Dedifferentiated amniotic fluid mesenchymal stem cell (primary cell): ENCODE data around the gene CTSW.

Experiments used
- DNase-seq: peaks from one replicate; pipeline ENCODE4 v3.0.0-alpha.2; 2016; ENCODE audit errors: extremely low spot score

The CTSW gene

DNA sequence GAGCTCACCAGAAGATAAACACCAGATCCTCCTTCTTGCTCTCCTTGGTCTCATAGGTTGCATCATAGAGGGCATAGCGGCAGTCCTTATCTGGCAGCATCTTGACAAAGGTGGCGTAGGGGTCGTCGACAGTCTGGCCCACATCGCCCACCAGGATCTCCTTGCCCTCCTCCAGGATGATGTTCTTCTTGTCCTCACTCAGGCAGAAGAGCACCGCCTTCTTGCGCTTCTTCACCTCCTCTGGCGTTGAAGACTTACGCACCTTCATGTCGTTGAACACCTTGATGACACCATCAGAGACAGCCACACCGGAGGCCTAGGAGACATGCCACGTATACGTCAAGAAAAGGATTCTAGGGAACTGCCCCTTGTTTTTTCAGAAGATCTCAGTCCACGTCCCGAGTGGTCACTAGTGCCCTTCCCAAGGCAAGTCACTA lies 23.7 kb upstream of the CTSW start:
- DNase-seq: no peak

DNA sequence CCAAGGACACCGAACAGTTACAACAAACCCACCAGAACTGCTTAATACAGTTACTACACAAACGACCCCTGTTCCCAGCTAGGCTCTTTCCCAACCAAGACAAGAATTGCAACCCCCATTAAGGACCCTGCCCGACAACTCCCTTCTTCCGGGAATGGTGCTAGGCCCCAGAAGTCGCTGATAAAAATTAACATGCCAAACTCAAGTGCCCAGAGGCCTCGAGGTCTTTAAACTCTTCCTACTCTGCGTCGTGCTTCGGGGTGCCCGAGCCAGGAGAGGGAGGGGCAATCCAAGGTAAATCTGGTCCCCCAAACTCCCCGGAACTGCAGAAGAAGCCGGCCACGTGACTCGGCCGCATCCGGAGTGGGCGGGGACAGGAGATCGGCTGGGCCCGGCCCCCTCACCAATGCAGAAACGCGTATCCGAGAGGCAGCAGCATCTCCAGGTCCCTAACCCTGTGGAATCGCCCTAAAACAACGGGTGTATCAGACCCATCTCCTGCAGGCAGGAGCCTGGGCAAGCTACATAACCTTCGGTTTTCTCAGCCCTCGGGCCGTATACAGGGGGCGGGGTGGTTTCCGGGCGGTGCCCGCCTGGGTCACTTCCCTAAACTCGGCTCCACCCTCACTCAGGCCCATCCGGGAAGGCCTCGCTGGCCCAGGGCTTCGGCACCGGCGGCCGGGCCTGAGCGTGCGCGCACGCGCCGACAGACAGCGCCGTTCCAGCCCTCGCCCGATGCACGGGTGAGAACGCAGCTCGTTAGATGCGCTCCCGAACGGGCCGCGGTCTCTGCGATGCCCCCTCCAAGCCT lies 22.7 kb upstream of the CTSW start:
- peak; percentile 56 for DNase-seq

DNA sequence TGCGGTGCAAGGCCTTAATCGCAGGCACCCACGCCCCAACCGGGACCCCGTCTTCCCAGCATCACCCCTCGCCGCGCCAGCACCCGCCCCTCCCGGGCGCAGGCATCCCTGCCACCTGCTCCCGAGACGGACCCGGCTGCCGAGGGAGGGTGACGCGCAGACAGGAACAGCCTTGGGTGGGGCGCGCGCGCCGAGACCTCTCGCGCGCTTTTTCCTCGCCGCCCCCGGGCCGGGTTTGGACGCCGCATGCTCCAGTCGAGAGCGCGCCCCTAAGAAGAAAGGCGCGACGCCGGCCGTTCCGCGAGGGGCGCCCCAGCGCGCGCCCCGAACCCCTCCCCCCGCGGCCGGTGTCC lies 22.2 kb upstream of the CTSW start:
- DNase-seq: no peak

DNA sequence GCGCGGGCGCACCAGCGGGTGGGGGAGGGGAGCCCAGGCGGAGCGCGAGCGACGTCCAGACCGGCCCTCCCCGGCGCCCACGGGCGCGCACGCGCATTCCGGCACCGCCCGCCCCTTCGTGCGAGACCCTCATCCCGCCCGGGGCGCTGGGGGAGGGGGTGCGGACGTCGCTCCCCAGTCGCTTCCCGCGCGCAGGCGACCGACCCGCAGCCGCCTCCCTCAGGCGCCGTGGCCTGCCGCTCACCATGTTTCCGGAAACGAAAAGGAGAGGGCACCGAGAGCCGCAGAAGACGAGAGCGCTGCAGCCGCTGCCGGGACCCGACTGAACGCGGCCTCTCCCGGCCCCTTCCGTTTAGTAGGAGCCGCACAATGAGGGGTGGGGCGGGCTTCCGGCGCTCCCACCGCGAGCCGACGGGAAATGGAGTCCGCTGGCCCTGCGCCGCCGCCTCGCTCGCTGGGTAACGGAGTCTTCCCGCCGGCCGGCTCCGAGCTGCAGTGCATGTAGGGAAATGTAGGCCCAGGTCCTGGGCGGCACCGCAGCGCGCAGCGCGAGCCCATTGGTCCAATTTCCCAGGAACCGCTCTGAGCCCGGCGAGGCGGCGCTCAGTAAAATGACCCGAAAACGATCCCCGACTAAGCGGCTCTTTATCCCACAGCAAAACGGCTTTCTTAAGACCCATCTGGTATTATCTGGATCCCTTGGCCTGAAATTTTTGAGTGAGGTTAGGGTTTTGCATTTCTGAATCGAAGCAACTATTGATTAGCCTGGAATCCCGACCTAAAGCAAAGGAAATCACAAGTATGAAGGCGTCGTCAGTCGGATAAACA lies 21.6 kb upstream of the CTSW start, which contains the start of gene CFL1:
Gene CFL1 (minus strand): TSS at position 328 of the 828 bp plus-strand sequence. CDS start 81 bp downstream, at position 247.
- DNase-seq: peak; percentile 97

DNA sequence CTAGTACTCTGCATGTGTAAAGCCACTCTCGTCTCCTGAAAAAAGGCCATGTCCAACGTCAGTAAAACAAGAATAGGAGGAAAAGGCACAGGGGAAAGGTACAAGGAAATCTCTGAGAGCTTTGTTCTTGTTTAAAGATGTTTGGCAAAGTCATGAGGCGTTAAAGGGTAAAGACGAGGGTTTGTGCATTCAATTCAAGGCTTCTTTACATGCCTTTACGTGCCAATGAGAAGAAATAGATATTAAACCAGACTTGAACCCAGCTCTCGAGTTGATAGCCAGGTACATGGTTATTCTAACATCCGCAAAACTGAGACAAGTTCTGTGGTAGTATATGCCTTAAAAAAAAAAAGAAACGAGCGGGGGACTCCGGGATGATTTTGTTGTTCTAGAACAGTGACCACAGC lies 21.0 kb upstream of the CTSW start:
- DNase-seq: no peak

DNA sequence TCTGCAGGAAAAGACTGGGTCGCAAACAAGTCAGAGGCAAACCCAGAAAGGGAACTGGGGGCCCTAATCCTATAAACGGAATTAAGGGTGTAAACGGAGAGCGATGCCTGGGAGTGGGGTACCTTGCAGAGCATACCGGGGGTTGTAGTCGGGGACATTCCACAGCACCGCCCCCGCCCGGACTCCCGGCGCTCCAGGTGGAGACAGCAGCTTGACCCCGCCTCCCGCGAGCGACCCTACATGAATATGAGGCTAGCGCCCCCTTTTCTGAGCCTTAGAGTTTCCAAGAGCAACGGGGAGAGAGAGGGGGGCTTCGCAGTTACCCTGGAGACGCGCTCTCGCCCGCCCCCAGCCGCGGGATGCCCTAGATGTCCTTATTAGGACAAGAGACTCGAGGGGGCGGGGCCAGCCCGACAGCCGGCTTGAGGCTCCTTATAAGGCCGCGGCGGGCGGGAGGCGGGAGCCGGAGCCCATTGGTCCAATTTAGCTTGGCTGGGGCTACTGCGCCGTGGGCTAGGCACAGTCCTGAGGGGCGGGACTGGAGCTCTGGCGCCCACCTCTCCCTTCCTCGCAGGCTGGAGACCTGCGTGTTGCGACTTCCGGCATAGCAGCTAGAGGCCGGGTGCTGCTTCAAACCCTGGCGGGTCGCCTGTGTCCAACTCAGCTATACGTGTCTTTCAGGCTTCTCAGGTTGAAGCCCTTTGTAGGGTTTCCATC lies 20.4 kb upstream of the CTSW start:
- DNase-seq: peak; percentile 95

DNA sequence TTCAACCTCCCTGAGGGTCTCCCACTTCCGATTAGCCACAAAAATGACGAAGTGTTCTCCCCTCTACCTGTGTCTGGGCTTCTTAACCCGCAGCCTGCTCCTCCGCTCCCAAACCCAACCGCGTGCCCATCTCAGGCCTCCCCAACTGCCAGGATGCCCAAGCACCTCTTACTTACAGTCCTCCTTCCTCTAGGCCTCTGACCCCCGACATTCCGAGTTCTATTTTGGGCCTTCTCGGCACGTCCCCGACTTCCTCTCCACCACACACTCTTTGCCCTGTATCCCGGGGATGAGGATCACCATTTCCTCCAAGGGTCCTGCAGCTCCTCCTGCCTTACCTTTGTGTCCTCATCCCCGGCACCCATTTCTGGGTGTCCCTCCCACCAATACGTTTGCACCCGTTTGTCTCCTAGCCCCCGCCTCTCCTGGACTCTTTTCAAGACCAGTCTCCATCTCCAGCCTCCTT lies 19.8 kb upstream of the CTSW start:
- DNase-seq: no peak

DNA sequence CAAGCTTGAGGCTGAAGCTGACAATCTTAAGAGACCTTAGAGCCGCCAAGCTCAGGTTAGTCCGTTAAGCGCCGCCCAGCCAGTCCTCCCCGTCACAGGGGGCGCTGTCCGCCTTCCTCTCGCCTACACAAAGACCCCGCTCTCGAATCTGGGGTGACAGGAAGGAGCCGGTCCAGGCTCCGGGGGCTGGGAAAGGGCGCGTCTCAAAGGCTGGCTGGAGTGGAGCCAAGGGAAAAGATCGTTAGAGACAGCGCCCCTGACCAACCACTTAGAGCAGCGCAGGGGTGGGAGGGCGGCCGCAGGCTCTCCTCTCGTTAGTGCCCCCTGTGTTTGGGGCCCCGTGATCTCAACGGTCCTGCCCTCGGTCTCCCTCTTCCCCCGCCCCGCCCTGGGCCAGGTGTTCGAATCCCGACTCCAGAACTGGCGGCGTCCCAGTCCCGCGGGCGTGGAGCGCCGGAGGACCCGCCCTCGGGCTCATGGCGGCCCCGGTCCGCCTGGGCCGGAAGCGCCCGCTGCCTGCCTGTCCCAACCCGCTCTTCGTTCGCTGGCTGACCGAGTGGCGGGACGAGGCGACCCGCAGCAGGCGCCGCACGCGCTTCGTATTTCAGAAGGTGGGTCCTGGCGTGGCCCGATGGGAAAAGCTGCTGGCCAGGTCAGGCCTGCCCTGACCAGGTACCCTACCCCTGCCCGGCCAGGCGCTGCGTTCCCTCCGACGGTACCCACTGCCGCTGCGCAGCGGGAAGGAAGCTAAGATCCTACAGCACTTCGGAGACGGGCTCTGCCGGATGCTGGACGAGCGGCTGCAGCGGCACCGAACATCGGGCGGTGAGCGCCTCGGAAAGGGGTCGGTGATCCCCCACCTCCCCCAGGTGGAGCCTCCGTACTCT lies 19.1 kb upstream of the CTSW start, which contains the start of gene MUS81:
Gene MUS81 (plus strand): TSS at position 156 of the 887 bp plus-strand sequence. CDS start 321 bp downstream, at position 477.
- DNase-seq: peak; percentile 93

DNA sequence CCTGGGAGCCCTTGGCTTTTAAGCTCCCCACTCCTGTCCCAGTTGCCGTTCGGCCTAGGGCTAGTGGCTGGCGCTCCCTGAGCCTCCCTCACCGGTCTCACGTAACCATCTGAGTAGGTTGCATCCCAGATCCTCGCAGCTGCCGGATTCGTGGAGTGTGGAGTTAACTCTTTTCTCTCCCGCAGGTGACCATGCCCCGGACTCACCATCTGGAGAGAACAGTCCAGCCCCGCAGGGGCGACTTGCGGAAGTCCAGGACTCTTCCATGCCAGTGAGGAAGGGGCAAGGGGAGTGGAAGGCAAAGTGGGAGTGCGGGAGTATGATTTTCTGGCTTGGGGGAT lies 18.5 kb upstream of the CTSW start:
- no peak for DNase-seq

DNA sequence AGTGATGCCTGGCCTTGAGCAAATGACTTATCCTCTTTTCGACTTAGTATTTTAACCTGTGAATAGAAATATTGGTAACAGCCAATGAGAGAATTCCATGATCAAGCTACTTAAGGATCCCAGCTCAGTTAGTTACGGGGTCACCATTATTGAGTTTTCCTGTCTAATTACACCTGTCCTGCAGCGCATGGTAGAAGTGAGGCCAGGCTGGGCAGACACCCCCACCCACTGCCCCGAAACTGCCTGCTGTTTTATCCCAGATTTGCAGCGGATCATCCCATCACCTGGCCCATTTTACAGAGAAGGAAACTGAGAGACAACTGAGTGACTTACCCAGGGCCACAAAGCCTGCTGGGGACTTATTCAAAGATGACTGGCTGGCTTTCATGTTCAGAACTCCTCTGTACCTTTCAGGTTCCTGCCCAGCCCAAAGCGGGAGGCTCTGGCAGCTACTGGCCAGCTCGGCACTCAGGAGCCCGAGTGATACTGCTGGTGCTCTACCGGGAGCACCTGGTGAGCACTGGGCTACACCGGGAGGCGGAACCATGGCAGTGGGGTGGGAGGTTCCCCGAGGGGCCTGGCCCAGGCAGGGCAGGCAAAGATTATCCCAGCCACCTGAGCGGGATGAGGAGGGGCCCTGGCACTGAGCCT lies 18.0 kb upstream of the CTSW start:
- no peak for DNase-seq

DNA sequence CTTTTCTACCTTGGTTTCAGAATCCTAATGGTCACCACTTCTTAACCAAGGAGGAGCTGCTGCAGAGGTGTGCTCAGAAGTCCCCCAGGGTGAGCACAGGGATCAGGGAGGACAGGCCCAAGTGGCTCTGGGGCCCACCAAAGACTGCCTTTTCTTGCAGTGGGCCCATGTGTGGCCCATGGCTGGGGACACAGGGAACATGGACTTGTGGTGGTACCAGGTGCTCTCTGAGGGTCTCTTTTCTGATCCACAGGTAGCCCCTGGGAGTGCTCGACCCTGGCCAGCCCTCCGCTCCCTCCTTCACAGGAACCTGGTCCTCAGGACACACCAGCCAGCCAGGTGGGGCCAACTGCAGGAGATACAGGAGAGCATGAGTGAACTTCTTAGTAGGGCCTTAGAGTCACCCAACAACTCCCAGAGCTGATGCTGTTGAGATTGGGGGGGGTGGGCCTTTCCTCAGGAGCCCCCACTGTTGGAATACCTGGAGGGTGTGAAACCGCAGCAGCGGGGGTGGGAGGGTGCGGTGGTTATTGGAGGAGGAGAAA lies 17.4 kb upstream of the CTSW start:
- DNase-seq: no peak

DNA sequence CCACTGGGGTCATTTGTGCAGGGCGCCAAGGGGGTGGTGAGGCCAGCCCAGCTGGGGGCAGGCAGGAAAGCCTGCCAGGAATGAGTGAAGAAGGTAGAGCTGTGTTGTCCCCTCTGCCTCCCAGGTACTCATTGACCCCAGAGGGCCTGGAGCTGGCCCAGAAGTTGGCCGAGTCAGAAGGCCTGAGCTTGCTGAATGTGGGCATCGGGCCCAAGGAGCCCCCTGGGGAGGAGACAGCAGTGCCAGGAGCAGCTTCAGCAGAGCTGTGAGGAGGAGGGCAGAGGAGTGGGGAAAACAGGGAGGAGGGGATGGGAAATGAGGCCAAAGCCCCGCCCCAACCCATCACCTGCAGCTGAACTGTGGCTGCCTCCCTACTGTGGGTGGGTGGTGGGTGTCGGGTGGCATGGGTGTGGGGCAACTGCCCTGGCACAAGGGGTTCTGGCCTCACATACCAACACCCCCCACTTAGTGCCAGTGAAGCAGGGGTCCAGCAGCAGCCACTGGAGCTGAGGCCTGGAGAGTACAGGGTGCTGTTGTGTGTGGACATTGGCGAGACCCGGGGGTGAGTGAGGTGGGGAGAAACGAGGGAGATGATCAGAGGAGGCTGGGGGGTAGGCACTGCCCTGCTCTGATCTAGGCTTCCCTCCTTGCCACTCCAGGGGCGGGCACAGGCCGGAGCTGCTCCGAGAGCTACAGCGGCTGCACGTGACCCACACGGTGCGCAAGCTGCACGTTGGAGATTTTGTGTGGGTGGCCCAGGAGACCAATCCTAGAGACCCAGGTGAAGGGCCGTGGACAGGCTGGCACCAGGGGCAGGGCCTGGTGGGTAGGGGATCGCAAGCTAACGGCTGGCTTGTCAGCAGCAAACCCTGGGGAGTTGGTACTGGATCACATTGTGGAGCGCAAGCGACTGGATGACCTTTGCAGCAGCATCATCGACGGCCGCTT lies 16.4 kb upstream of the CTSW start:
- DNase-seq: no peak

DNA sequence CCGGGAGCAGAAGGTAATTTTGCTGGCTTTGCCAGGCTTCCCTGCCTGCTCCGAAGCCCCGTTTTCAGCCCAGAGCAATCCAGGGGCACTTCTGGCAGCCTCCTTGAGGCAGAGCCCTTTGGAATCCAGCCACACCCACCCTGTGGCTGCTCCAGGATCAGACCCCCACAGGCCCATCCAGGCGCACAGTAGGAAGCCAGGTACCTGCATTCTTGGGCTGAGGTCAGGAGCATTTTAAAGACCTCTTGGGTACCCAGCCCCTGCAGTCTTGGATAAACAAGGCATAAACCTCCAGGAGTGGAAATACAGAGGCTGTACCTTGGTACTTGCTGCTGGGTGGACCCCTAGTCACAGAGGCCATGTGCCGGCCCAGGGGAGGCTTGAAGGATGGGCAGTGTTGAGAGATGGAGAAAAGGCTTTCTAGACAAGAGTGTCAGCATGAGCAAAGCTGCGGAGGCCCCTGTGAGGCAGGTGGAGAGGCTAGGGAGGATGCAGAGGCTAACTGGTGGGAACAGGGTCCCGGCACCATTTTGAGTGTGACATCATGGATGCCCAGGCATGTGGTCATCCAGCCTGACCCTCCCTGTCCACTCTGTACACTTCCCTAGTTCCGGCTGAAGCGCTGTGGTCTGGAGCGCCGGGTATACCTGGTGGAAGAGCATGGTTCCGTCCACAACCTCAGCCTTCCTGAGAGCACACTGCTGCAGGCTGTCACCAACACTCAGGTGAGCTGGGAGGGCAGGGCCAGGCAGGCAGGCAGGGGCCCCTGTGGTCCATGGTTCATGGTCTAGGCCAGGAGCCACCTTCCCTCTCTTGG lies 15.5 kb upstream of the CTSW start:
- DNase-seq: no peak

DNA sequence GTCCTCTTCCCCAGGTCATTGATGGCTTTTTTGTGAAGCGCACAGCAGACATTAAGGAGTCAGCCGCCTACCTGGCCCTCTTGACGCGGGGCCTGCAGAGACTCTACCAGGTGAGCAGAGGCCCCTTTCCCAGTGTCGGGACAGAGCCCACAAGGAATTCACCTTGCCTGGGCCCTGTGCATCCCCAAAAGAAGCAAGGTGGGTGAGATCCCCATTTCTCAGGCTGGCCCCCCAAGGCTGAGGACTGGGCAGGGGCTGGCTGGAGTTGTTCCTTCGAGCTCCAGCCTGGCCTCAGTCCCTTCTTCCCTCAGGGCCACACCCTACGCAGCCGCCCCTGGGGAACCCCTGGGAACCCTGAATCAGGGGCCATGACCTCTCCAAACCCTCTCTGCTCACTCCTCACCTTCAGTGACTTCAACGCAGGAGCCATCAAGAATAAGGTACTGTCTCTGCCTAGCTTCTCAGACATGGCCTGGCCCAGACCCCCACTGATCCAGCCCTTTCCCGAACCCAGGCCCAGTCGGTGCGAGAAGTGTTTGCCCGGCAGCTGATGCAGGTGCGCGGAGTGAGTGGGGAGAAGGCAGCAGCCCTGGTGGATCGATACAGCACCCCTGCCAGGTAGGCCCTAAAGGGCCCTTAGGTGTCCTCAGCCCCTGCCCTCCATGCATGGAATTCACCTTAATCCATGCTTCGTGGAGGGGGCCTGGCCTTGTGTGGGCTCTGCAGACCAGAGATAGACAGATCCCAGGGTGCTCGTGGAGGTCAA lies 14.7 kb upstream of the CTSW start:
- no peak for DNase-seq

DNA sequence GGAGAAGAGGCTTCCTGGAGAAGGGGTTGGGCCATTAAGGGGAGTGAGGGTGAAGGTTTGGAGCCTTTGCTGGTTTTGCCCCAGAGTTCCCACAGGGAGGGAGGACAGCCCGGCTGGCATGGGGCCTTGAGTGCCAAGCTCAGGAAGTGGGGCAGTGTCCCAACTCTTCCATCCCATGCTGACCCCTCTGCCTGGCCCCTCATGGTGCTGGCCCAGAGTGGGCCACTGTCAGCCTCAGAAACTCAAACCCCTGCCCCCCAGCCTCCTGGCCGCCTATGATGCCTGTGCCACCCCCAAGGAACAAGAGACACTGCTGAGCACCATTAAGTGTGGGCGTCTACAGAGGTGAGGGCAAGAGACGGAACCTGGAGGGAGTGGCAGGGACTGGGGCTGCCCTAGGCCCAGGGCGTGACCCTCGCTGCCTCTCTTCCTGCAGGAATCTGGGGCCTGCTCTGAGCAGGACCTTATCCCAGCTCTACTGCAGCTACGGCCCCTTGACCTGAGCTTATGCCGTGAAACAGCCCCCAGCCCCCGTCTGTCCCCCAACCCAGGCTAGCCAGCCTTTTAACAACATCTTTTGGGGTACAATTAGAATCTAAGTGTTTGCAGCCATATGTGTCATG lies 14.0 kb upstream of the CTSW start:
- DNase-seq: no peak

DNA sequence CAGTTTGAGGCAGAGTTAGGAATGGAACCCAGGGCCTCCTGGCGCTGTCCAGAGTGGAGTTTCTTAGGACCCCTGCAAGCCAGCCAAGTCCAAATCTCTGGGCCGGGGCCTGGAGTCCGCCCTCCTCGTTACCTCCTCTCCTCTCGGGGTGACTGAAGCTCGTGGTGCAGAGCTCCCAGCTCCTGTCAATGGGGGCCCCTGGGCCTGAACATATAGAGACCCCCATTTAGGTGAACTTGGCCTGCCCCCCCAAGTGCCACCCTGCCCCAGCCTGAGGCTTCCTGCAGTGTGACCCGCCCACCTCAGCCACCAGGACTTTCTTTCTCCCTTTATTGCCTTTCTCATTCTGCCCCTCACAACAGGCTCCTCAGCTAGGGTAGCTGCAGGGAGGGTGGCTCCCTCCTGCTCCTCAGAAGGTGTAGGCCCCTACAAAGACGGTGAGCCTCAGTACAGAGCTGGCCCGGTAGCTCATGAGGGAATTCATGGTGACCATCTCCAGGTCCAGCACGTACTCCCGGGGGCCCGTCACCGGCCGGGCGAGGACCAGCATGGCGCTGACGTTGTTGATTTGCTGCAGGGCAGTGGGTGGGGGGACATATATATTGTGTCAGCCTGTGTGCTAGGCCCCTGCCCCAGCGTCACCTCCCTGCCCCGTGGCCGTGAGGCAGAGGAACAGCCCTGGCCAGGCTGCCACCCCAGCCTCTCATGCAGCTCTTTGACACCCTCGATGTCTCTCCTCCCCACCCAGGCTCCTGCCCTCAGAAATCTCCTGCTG lies 12.9 kb upstream of the CTSW start:
- DNase-seq: no peak
